IPS-15b (cell line): ENCODE data around the gene SCN9A.
"Not testable (repeated sequence)": the region's sequence is repeated elsewhere in the genome, so short reads cannot be mapped to it uniquely, and the experiment has no call there.

Source experiments
- H3K27me3 ChIP-seq: one replicate; pipeline ENCODE4 v1.6.1; 2013; ENCODE audit warnings: low read length; ENCODE audit not compliant: control insufficient read depth, insufficient read depth
- H3K36me3 ChIP-seq: one replicate; pipeline ENCODE4 v1.6.1; 2013; ENCODE audit warnings: low read length; ENCODE audit not compliant: control insufficient read depth, insufficient read depth
- H3K4me1 ChIP-seq: one replicate; pipeline ENCODE4 v1.6.1; 2013; ENCODE audit warnings: mild to moderate bottlenecking, low read length; ENCODE audit not compliant: control insufficient read depth, insufficient read depth
- H3K4me3 ChIP-seq: one replicate; pipeline ENCODE4 v1.5.1; 2013; ENCODE audit warnings: low read depth, low read length
- H3K9ac ChIP-seq: one replicate; pipeline ENCODE4 v1.6.1; 2013; ENCODE audit warnings: low read depth, mild to moderate bottlenecking, low read length
- H3K9me3 ChIP-seq: one replicate; pipeline ENCODE4 v1.6.1; 2013; ENCODE audit warnings: mild to moderate bottlenecking, low read length; ENCODE audit not compliant: control insufficient read depth, insufficient read depth

Gene SCN9A

GRCh38 chr2:166234112-166234846 is 141.5 kb downstream of the SCN9A start:
- no peaks in the 10 kb centered on the region for H3K36me3 ChIP-seq
- H3K4me3 ChIP-seq: no peak overlapping the region
- H3K9me3 ChIP-seq: no peaks in the 10 kb centered on the region
- H3K4me1 ChIP-seq: no peaks in the 10 kb centered on the region
- H3K9ac ChIP-seq: no peak overlapping the region
- no peaks in the 10 kb centered on the region for H3K27me3 ChIP-seq

- H3K27me3 ChIP-seq: no peaks in the 10 kb centered on the region
- no peak overlapping the region for H3K4me3 ChIP-seq
- no peak overlapping the region for H3K9ac ChIP-seq
- H3K4me1 ChIP-seq: no peaks in the 10 kb centered on the region
- no peaks in the 10 kb centered on the region for H3K36me3 ChIP-seq
- H3K9me3 ChIP-seq: no peaks in the 10 kb centered on the region
Measured at GRCh38 chr2:166233244-166233643, 142.5 kb downstream of the SCN9A start.

- H3K9me3 ChIP-seq: no peaks in the 10 kb centered on the region
- H3K36me3 ChIP-seq: no peaks in the 10 kb centered on the region
- no peak overlapping the region for H3K9ac ChIP-seq
- H3K27me3 ChIP-seq: no peaks in the 10 kb centered on the region
- no peak overlapping the region for H3K4me3 ChIP-seq
- no peaks in the 10 kb centered on the region for H3K4me1 ChIP-seq
Measured at GRCh38 chr2:166230724-166231070, 145.0 kb downstream of the SCN9A start.

GRCh38 chr2:166230024-166230723 is 145.6 kb downstream of the SCN9A start:
- no peak overlapping the region for H3K4me3 ChIP-seq
- no peaks in the 10 kb centered on the region for H3K27me3 ChIP-seq
- no peaks in the 10 kb centered on the region for H3K36me3 ChIP-seq
- no peak overlapping the region for H3K9ac ChIP-seq
- H3K4me1 ChIP-seq: no peaks in the 10 kb centered on the region
- no peaks in the 10 kb centered on the region for H3K9me3 ChIP-seq

- no peaks in the 10 kb centered on the region for H3K9me3 ChIP-seq
- H3K36me3 ChIP-seq: no peaks in the 10 kb centered on the region
- no peak overlapping the region for H3K9ac ChIP-seq
- no peaks in the 10 kb centered on the region for H3K4me1 ChIP-seq
- no peaks in the 10 kb centered on the region for H3K27me3 ChIP-seq
- no peak overlapping the region for H3K4me3 ChIP-seq
Measured at GRCh38 chr2:166229678-166230023, 146.1 kb downstream of the SCN9A start.

- H3K4me3 ChIP-seq: no peak overlapping the region
- no peaks in the 10 kb centered on the region for H3K27me3 ChIP-seq
- no peaks in the 10 kb centered on the region for H3K9me3 ChIP-seq
- H3K9ac ChIP-seq: no peak overlapping the region
- H3K36me3 ChIP-seq: no peaks in the 10 kb centered on the region
- no peaks in the 10 kb centered on the region for H3K4me1 ChIP-seq
Measured at GRCh38 chr2:166224197-166224596, 151.5 kb downstream of the SCN9A start.

GRCh38 chr2:166223298-166223697 is 152.4 kb downstream of the SCN9A start:
- Histone ChIP-seq H3K9me3 (no peaks in the 10 kb centered on the region), H3K27me3 (no peaks in the 10 kb centered on the region), H3K4me3 (no peak overlapping the region), H3K36me3 (no peaks in the 10 kb centered on the region), H3K9ac (no peak overlapping the region), H3K4me1 (no peaks in the 10 kb centered on the region)

- Histone ChIP-seq H3K4me3 (no peak overlapping the region), H3K4me1 (no peaks in the 10 kb centered on the region), H3K27me3 (no peaks in the 10 kb centered on the region), H3K9ac (no peak overlapping the region), H3K36me3 (no peaks in the 10 kb centered on the region), H3K9me3 (no peaks in the 10 kb centered on the region)
Measured at GRCh38 chr2:166211079-166211478, 164.7 kb downstream of the SCN9A start.

GRCh38 chr2:166209944-166210343 is 165.8 kb downstream of the SCN9A start:
- H3K27me3 ChIP-seq, H3K9ac ChIP-seq, H3K36me3 ChIP-seq, H3K9me3 ChIP-seq, H3K4me1 ChIP-seq, H3K4me3 ChIP-seq: not testable (repeated sequence)

- not testable (repeated sequence) for H3K27me3 ChIP-seq, H3K9me3 ChIP-seq, H3K4me1 ChIP-seq, H3K9ac ChIP-seq, H3K4me3 ChIP-seq, H3K36me3 ChIP-seq
Measured at GRCh38 chr2:166209367-166209766, 166.4 kb downstream of the SCN9A start.

- not testable (repeated sequence) for H3K4me1 ChIP-seq, H3K4me3 ChIP-seq, H3K9me3 ChIP-seq, H3K36me3 ChIP-seq, H3K9ac ChIP-seq, H3K27me3 ChIP-seq
Measured at GRCh38 chr2:166206153-166206552, 169.6 kb downstream of the SCN9A start.

- Histone ChIP-seq H3K36me3 (no peaks in the 10 kb centered on the region), H3K4me1 (no peaks in the 10 kb centered on the region)
Measured at GRCh38 chr2:166202778-166203177, 173.0 kb downstream of the SCN9A start.

More at GRCh38 chr2:166202778-166203177, 173.0 kb downstream of the SCN9A start:
- Histone ChIP-seq H3K9ac (no peak overlapping the region), H3K4me3 (no peak overlapping the region), H3K9me3 (no peaks in the 10 kb centered on the region), H3K27me3 (no peaks in the 10 kb centered on the region)
